Neural cell (in vitro differentiated cells): ENCODE results near the gene KRT38.
"Not testable (repeated sequence)": the region's sequence is repeated elsewhere in the genome, so short reads cannot be mapped to it uniquely, and the experiment has no call there.

Experiments used
- EP300 ChIP-seq: fragments of 450-650 bp; conservative IDR thresholded peaks from 2 replicates; pipeline ENCODE4 v1.6.1; 2014; ENCODE audit warnings: antibody characterized with exemption, mild to moderate bottlenecking, moderate library complexity; ENCODE audit not compliant: poor library complexity, severe bottlenecking
- RAD21 ChIP-seq: fragments of 450-650 bp; conservative IDR thresholded peaks from 2 replicates; pipeline ENCODE4 v1.6.1; 2014; ENCODE audit warnings: antibody characterized with exemption, mild to moderate bottlenecking, moderate library complexity
- TF ChIP-seq, protein P1 (sequence below): fragments of 450-650 bp; IDR thresholded peaks from 2 replicates; pipeline ENCODE4 v1.5.1; 2014; ENCODE audit warnings: antibody characterized with exemption, mild to moderate bottlenecking, moderate library complexity; ENCODE audit not compliant: poor library complexity, severe bottlenecking

DNA sequence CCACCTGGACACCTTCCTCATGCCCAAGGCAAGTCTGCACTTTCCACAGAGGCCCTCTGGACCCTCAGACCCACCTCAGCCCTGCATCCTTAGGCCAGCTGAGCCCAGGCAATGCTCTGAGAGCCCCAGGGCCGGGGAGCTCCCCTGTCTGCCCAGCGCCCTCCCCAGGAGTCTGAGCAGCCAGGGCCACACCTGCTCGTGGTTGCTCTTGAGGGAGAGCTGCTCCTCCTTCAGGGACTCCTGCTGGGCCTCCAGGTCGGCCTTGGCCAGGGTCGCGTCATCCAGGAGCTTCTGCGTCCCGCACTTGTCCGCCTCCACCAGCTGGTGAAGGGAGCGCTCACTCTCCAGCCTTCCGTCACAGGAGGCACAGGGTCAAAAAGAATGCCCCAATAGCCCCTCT, 18.2 kb downstream of the KRT38 start:
- not testable (repeated sequence) for TF ChIP-seq EP300, RAD21
- TF ChIP-seq, protein P1, sequence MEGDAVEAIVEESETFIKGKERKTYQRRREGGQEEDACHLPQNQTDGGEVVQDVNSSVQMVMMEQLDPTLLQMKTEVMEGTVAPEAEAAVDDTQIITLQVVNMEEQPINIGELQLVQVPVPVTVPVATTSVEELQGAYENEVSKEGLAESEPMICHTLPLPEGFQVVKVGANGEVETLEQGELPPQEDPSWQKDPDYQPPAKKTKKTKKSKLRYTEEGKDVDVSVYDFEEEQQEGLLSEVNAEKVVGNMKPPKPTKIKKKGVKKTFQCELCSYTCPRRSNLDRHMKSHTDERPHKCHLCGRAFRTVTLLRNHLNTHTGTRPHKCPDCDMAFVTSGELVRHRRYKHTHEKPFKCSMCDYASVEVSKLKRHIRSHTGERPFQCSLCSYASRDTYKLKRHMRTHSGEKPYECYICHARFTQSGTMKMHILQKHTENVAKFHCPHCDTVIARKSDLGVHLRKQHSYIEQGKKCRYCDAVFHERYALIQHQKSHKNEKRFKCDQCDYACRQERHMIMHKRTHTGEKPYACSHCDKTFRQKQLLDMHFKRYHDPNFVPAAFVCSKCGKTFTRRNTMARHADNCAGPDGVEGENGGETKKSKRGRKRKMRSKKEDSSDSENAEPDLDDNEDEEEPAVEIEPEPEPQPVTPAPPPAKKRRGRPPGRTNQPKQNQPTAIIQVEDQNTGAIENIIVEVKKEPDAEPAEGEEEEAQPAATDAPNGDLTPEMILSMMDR, result not testable (repeated sequence)
